ENCODE results near the gene RAC3. TPM values are rescaled to one million over a fixed set of nuclear protein-coding genes. Genes with fewer than 3 reads are reported as not detected.

RAC3 gene
- total RNA-seq, 4 donors from 2014 or later: 2.4 to 14.7 (median 5.4) TPM

- 69 to 79% methylated on average over 19 to 34 of the region's 34 CpGs for WGBS, 2 donors
- peaks cover 0 to 46% (median 21%) of the 10 kb centered on the region in 4 donors for H3K4me1 ChIP-seq
- no peak overlapping the region for H3K27ac ChIP-seq
- TF ChIP-seq EP300 (IDR thresholded peaks at IDR 0.05): no peak
- no peak for TF ChIP-seq POLR2A (IDR thresholded peaks at IDR 0.05)
- TF ChIP-seq CTCF (IDR thresholded peaks at IDR 0.05): peak; percentile 40 to 71 (median 57)
- no peak for DNase-seq (ENCODE audit: low spot score in 2 of 2)
- no peak overlapping the region for H3K4me3 ChIP-seq
- no peaks in the 10 kb centered on the region for H3K9me3 ChIP-seq
- H3K36me3 ChIP-seq: peaks cover 0 to 37% (median 0%) of the 10 kb centered on the region in 3 donors
- no peaks in the 10 kb centered on the region for H3K27me3 ChIP-seq
Measured at GRCh38 chr17:82019690-82020571, 11.5 kb upstream of the RAC3 start.

- TF ChIP-seq POLR2A (IDR thresholded peaks at IDR 0.05) (no peak), CTCF (IDR thresholded peaks at IDR 0.05) (no peak), EP300 (IDR thresholded peaks at IDR 0.05) (no peak)
- Histone ChIP-seq H3K27ac (no peak overlapping the region), H3K9me3 (no peaks in the 10 kb centered on the region), H3K27me3 (no peaks in the 10 kb centered on the region), H3K36me3 (peaks cover 0 to 39% (median 0%) of the 10 kb centered on the region in 3 donors), H3K4me1 (peaks cover 0 to 51% (median 21%) of the 10 kb centered on the region in 4 donors), H3K4me3 (no peak overlapping the region)
- 69 to 80% methylated on average over 12 to 14 of the region's 14 CpGs for WGBS, 2 donors
- DNase-seq (ENCODE audit: low spot score in 2 of 2): no peak
Measured at GRCh38 chr17:82020572-82021106, 10.8 kb upstream of the RAC3 start.

- 37 to 48% methylated on average over 19 to 23 of the region's 25 CpGs for WGBS, 2 donors
Measured at GRCh38 chr17:82021107-82021899, 10.2 kb upstream of the RAC3 start.

GRCh38 chr17:82021900-82022309, 9.6 kb upstream of the RAC3 start:
- H3K27ac ChIP-seq: peak overlapping the region in 3 of 4 donors; percentile 80 to 87 (median 86)
- WGBS, 2 donors: 2 to 12% methylated on average over 3 to 9 of the region's 10 CpGs
- peaks cover 0 to 56% (median 21%) of the 10 kb centered on the region in 4 donors for H3K4me1 ChIP-seq
- no peaks in the 10 kb centered on the region for H3K27me3 ChIP-seq
- no peak for TF ChIP-seq CTCF (IDR thresholded peaks at IDR 0.05)
- no peak for TF ChIP-seq POLR2A (IDR thresholded peaks at IDR 0.05)
- H3K4me3 ChIP-seq: peak overlapping the region; percentile 66 to 99 (median 82)
- DNase-seq (ENCODE audit: low spot score in 2 of 2): no peak
- peaks cover 0 to 36% (median 0%) of the 10 kb centered on the region in 3 donors for H3K36me3 ChIP-seq
- H3K9me3 ChIP-seq: no peaks in the 10 kb centered on the region

More at GRCh38 chr17:82021107-82021899, 10.2 kb upstream of the RAC3 start:
- Histone ChIP-seq H3K36me3 (peaks cover 0 to 38% (median 0%) of the 10 kb centered on the region in 3 donors), H3K9me3 (no peaks in the 10 kb centered on the region), H3K27ac (peak overlapping the region in 2 of 4 donors; percentile 80 to 87), H3K4me3 (peak overlapping the region in 3 of 4 donors; percentile 73 to 99 (median 92)), H3K4me1 (peaks cover 0 to 56% (median 21%) of the 10 kb centered on the region in 4 donors), H3K27me3 (no peaks in the 10 kb centered on the region)
- TF ChIP-seq POLR2A (IDR thresholded peaks at IDR 0.05) (no peak), CTCF (IDR thresholded peaks at IDR 0.05) (peak; percentile 45 to 94 (median 70)), EP300 (IDR thresholded peaks at IDR 0.05) (no peak)
- DNase-seq (ENCODE audit: low spot score in 2 of 2): peak; percentile 62 to 67

Data from tibial nerve (tissue), 4 donors.